Lung (tissue), 16 donors: ENCODE results near the gene ORM2. TPM values are rescaled to one million over a fixed set of nuclear protein-coding genes. Genes with fewer than 3 reads are reported as not detected.
A peak's percentile ranks its signal among the peaks of the same experiment; 100 is the strongest.
"Not testable (repeated sequence)": the region's sequence is repeated elsewhere in the genome, so short reads cannot be mapped to it uniquely, and the experiment has no call there.

Experiments
- ATAC-seq: fragments of 200-7000 bp; cut with Tn5 transposase; one replicate; pipeline ENCODE4 v1.9.1; 2020; ENCODE audit warnings: moderate number of reproducible peaks; ENCODE audit not compliant: insufficient read depth, low FRiP score
- DNase-seq, 3 donors: peaks; one replicate each; pipeline ENCODE4 v3.0.0-alpha.2; 2013 to 2017
- H3K27ac ChIP-seq, 2 donors: one replicate each; pipeline ENCODE4 v1.5.1; 2013; ENCODE audit warnings: mild to moderate bottlenecking in 2 of 2, moderate library complexity in 2 of 2, control low read depth in 1 of 2, inconsistent platforms in 1 of 2, low read depth in 1 of 2, low read length in 1 of 2
- H3K27me3 ChIP-seq, 3 donors: one replicate each; pipeline ENCODE4 v1.5.1; 2013; ENCODE audit warnings: low read length in 2 of 3; ENCODE audit not compliant: control insufficient read depth in 3 of 3, insufficient read depth in 3 of 3
- H3K36me3 ChIP-seq, 4 donors: one replicate each; pipeline ENCODE4 v1.5.1; 2013; ENCODE audit warnings: low read length in 4 of 4, mild to moderate bottlenecking in 1 of 4, moderate library complexity in 1 of 4; ENCODE audit not compliant: control insufficient read depth in 4 of 4, insufficient read depth in 4 of 4
- H3K4me1 ChIP-seq, 5 donors: one replicate each; pipeline ENCODE4 v1.5.1; 2013; ENCODE audit warnings: low read length in 5 of 5, mild to moderate bottlenecking in 2 of 5, moderate library complexity in 1 of 5; ENCODE audit not compliant: control insufficient read depth in 5 of 5, insufficient read depth in 5 of 5
- H3K4me3 ChIP-seq: one replicate; pipeline ENCODE4 v1.5.1; 2013; ENCODE audit warnings: mild to moderate bottlenecking, control low read depth, moderate library complexity
- H3K9ac ChIP-seq, 2 donors: one replicate each; pipeline ENCODE4 v1.5.1; 2013; ENCODE audit warnings: low read length in 2 of 2, control low read depth in 1 of 2; ENCODE audit not compliant: insufficient read depth in 1 of 2
- H3K9me3 ChIP-seq, 4 donors: one replicate each; pipeline ENCODE4 v1.5.1; 2013; ENCODE audit warnings: low read length in 3 of 4, mild to moderate bottlenecking in 1 of 4, moderate library complexity in 1 of 4; ENCODE audit not compliant: control insufficient read depth in 4 of 4, insufficient read depth in 3 of 4
- WGBS, 2 donors: extraction: QIAGEN DNeasy Blood & Tissue Kit; methylation state at CpG; one replicate each; pipeline ENCODE4 v1.1.7; 2013; 5-methylcytosine and 5-hydroxymethylcytosine counted together
- long read RNA-seq, 5 donors: transcript quantifications; one replicate each; lab custom pipeline, GENCODE V29; 2026
- polyA plus RNA-seq, 2 donors: library from polyadenylated mRNA; stranded (reverse); fragments of 200-250 nt; gene quantifications; one replicate each; pipeline ENCODE4 v1.2.1, GENCODE V29; 2013
- total RNA-seq, 2 donors: library from RNA; depleted of rRNA in 1 of 2; stranded (reverse); fragments of >200 nt in 1 of 2; gene quantifications; one replicate each; pipeline ENCODE4 v1.2.1, GENCODE V29; 2014 to 2021
- TF ChIP-seq, protein P1 (sequence below): IDR thresholded peaks from 2 replicates; pipeline ENCODE4 v1.5.1; 2012; ENCODE audit warnings: mild to moderate bottlenecking; ENCODE audit errors: control extremely low read depth, extremely low read depth
- donor health status: control.
- donor health status: control.
- donor health status: Bipolar disorder and iron deficiency.
- donor health status: healthy.
- donor health status: DM: yes; HTN: yes; CAD: no.

Gene ORM2
- total RNA-seq (10 to 100 TPM in 1 of 2 donors, under 1 TPM in 1; 0.77 to 24.9 TPM), polyA plus RNA-seq (100 to 1,000 TPM in 1 of 2 donors, 10 to 100 TPM in 1; 70.2 to 215 TPM)
- long read RNA-seq, donor 1, partial matches to known transcripts: 0 of 1 reads
- long read RNA-seq, donor 1, other reads (novel, unspliced or antisense): 0 of 1 reads
- long read RNA-seq, donor 2, partial matches to known transcripts: 0 of 1 reads
- long read RNA-seq, donor 2, other reads (novel, unspliced or antisense): 0 of 1 reads
- long read RNA-seq, donor 3, partial matches to known transcripts: 0 of 1 reads
- long read RNA-seq, donor 3, other reads (novel, unspliced or antisense): 0 of 1 reads
- long read RNA-seq, donor 4: 0 reads
- long read RNA-seq, donor 5: 0 reads

DNA sequence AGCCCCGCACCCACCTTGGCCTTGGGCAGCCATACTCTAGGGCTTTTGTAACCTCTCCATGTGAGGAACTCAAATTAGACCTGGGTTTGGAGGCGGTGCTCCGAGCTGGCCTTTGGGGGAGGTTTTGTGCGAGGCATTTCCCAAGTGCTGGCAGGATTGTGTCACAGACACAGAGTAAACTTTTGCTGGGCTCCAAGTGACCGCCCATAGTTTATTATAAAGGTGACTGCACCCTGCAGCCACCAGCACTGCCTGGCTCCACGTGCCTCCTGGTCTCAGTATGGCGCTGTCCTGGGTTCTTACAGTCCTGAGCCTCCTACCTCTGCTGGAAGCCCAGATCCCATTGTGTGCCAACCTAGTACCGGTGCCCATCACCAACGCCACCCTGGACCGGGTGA lies at the start of gene ORM2:
Gene ORM2, plus strand, starts transcription at position 245 of the 398 bp plus-strand sequence. Its CDS starts 36 bp downstream, at position 281.
- peak within 1 kb of the TSS in 1 of 2 donors; percentile 47 for H3K27ac ChIP-seq
- H3K4me1 ChIP-seq, H3K27me3 ChIP-seq, H3K9ac ChIP-seq, DNase-seq, H3K36me3 ChIP-seq, H3K9me3 ChIP-seq, H3K4me3 ChIP-seq: not testable (repeated sequence)
- peak; percentile 58 for ATAC-seq
- WGBS, 2 donors: 83% methylated on average over 2 of the region's 10 CpGs; no CpG with 5 or more reads in 1 of the 2 donors

DNA sequence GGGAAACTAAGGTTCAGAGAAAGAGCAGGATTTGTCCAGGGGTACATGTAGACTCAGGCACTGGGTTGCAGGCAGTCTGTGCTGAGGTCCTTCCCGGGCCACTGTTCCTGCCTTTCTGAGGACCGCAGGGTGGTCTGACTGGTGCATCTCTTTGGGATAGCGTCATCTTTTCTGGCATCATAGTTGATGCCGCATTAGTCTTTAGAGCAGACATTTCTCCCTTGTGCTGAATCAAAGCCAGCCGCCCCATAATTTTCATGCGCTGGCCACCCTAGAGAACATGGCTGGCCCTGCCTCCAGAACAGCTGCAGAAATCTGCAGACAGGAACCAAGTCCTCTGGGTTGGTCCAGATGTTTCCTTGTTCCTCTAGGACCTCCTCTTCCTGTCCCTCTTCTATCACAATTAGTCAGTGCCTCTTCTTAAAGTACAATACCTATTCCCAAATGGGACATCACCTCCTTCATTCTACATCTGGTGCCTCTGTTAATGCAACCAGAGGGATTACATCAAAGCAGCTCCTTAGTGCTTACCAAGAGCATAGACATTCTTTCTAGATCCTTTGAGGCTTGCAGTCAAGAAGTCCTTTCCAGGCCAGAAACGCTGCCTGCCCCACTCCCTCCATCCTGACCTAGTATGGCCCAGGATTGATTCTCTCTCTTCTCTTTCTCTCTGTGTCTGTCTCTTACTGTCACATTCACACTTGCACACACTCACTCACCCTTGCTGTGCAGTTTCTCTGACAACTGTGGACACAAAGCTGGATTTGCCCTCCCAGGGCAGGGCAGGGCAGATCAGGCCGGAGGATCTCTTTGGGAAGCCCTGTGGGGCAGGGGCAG lies 48.8 kb upstream of the ORM2 start:
- H3K27ac ChIP-seq: no peak overlapping the region
- peak in 2 of 3 donors; percentile 9 to 17 for DNase-seq

DNA sequence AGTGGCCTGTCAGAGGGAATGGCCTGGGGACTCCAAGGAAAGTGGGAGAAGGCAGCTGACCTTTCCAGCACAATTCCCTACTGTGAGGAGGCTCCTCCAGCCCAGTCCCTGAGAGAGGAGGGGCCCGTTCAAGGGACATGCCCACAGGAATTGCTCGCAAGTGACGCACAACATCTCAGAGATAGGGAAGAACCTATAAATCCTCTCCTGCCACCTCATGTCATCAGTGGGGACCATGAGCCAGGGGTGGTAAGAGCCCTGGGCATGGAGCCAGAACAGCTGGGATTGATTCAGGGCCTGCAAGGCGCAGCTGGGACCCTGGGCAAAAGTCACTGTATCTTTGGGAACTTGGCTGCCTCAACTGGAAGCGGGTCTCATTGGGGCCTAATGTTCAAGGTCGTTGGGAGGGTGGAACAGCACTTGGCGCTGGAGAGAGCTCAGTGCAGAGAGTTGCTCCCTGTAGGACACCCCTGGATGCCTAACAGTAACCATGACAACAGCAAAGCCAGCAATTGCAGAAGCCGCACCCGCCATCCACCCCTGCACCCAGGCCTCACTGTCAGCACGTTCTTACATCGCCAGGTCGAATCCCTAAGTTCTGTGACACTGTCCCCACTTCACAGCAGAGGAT lies 48.1 kb upstream of the ORM2 start:
- Histone ChIP-seq H3K27ac (no peak overlapping the region), H3K9ac (no peak overlapping the region), H3K27me3 (no peaks in the 10 kb centered on the region), H3K4me3 (no peak overlapping the region), H3K36me3 (peaks cover 0 to 19% (median 10%) of the 10 kb centered on the region in 4 donors), H3K4me1 (peaks cover 0 to 24% (median 5%) of the 10 kb centered on the region in 5 donors), H3K9me3 (no peaks in the 10 kb centered on the region)
- peak; percentile 79 to 82 (median 79) for DNase-seq
- TF ChIP-seq, protein P1, sequence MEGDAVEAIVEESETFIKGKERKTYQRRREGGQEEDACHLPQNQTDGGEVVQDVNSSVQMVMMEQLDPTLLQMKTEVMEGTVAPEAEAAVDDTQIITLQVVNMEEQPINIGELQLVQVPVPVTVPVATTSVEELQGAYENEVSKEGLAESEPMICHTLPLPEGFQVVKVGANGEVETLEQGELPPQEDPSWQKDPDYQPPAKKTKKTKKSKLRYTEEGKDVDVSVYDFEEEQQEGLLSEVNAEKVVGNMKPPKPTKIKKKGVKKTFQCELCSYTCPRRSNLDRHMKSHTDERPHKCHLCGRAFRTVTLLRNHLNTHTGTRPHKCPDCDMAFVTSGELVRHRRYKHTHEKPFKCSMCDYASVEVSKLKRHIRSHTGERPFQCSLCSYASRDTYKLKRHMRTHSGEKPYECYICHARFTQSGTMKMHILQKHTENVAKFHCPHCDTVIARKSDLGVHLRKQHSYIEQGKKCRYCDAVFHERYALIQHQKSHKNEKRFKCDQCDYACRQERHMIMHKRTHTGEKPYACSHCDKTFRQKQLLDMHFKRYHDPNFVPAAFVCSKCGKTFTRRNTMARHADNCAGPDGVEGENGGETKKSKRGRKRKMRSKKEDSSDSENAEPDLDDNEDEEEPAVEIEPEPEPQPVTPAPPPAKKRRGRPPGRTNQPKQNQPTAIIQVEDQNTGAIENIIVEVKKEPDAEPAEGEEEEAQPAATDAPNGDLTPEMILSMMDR: no peak
- 76 to 79% methylated on average over 12 of the region's 12 CpGs for WGBS, 2 donors
- ATAC-seq: no peak

More for the DNA sequence above, 48.8 kb upstream of the ORM2 start:
- no peak for ATAC-seq
- H3K4me1 ChIP-seq: peaks cover 0 to 22% (median 3%) of the 10 kb centered on the region in 5 donors
- H3K9ac ChIP-seq: no peak overlapping the region
- TF ChIP-seq, protein P1: no peak
- peaks cover 0 to 25% (median 11%) of the 10 kb centered on the region in 4 donors for H3K36me3 ChIP-seq
- H3K9me3 ChIP-seq: no peaks in the 10 kb centered on the region
- no peaks in the 10 kb centered on the region for H3K27me3 ChIP-seq
- H3K4me3 ChIP-seq: no peak overlapping the region
- WGBS, 2 donors: 81 to 87% methylated on average over 8 of the region's 8 CpGs
